Heart left ventricle (tissue), 16 donors: ENCODE measurements around the gene SSBP2. TPM values are rescaled to one million over a fixed set of nuclear protein-coding genes. Genes with fewer than 3 reads are reported as not detected.

Source experiments
- ATAC-seq, 4 donors: fragments of 200-7000 bp; cut with Tn5 transposase; one replicate each; pipeline ENCODE4 v1.9.1; 2020 to 2022; ENCODE audit warnings: moderate library complexity in 4 of 4, mild to moderate bottlenecking in 3 of 4, moderate number of reproducible peaks in 1 of 4
- DNase-seq, 5 donors: peaks; one replicate each; pipeline ENCODE4 v3.0.0-alpha.2; 2020
- H3K27ac ChIP-seq, 12 donors: fragments of 200-600 bp; sonication (generic) in 4 of 12; one replicate each; pipeline versions ENCODE4 v1.5.0 to v1.8.0; 2016 to 2022; ENCODE audit warnings: mild to moderate bottlenecking in 2 of 12
- H3K27me3 ChIP-seq, 9 donors: fragments of 200-600 bp; sonication (generic) in 2 of 9; one replicate each; pipeline versions ENCODE4 v1.5.1 to v1.8.0; 2016 to 2022; ENCODE audit warnings: mild to moderate bottlenecking in 3 of 9
- H3K36me3 ChIP-seq, 9 donors: fragments of 200-600 bp; sonication (generic) in 2 of 9; one replicate each; pipeline versions ENCODE4 v1.5.0 to v1.8.0; 2018 to 2022; ENCODE audit warnings: mild to moderate bottlenecking in 2 of 9
- H3K4me1 ChIP-seq, 12 donors: fragments of 200-600 bp; sonication (generic) in 4 of 12; one replicate each; pipeline versions ENCODE4 v1.5.0 to v1.8.0; 2016 to 2022; ENCODE audit warnings: mild to moderate bottlenecking in 3 of 12
- H3K4me3 ChIP-seq, 12 donors: fragments of 200-600 bp; sonication (generic) in 4 of 12; one replicate each; pipeline versions ENCODE4 v1.5.0 to v1.8.0; 2017 to 2022; ENCODE audit warnings: mild to moderate bottlenecking in 9 of 12, moderate library complexity in 4 of 12
- H3K9me3 ChIP-seq, 12 donors: fragments of 200-600 bp; sonication (generic) in 4 of 12; one replicate each; pipeline versions ENCODE4 v1.5.0 to v1.8.0; 2016 to 2022; ENCODE audit warnings: mild to moderate bottlenecking in 1 of 12
- CTCF ChIP-seq, 12 donors: fragments of 200-600 bp; sonication (generic) in 4 of 12; IDR thresholded peaks; one replicate each; pipeline versions ENCODE4 v1.5.0 to v1.8.0; 2018 to 2022; ENCODE audit warnings: antibody characterized with exemption in 12 of 12, mild to moderate bottlenecking in 5 of 12
- POLR2A ChIP-seq, 2 donors: fragments of 450-650 bp; IDR thresholded peaks; one replicate each; pipeline ENCODE4 v1.6.1; 2017; ENCODE audit warnings: antibody characterized with exemption in 2 of 2, mild to moderate bottlenecking in 2 of 2, moderate library complexity in 2 of 2
- WGBS, 4 donors: extraction: QIAGEN DNeasy Blood & Tissue Kit in 2 of 4; methylation state at CpG; one replicate each; pipeline versions ENCODE4 v1.1.5 to v1.1.7; 2013 to 2018; 5-methylcytosine and 5-hydroxymethylcytosine counted together
- intact Hi-C, 10 donors: fragments of 100-400 bp; cut with DNase I; formaldehyde crosslinking; loops; one replicate each; pipeline versions ENCODE4 v1.11.1 to v1.14.2; 2022
- polyA plus RNA-seq, 2 donors: library from polyadenylated mRNA; stranded (reverse); fragments of 200-250 nt; gene quantifications; one replicate each; pipeline ENCODE4 v1.2.3, GENCODE V29; 2013
- total RNA-seq, 9 donors: library from RNA; depleted of rRNA in 2 of 9; stranded (reverse); fragments of >200 nt in 2 of 9; fragmentation: NEBNext Ultra II Directional in 3 of 9; extraction: Animal tissue kit (Norgen Biotek cat#: 25700) in 3 of 9; gene quantifications; one replicate each; pipeline versions ENCODE4 v1.1.0 to v1.2.4, GENCODE V29; 2016 to 2023
- donor health status: ischemic (EF 13 %, LVEDD 7.1; RV severe dilation, severe dysfunction).
- donor health status: healthy with polysubstance abuse.
- donor health status: DM: no; HTN: yes; CAD: no.
- donor health status: DM: no; HTN: no; CAD: no.
- donor health status: ischemic (EF 25% LVEDD 6.9; RV normal size, moderate dysfunction).
- donor health status: ischemic (EF 25% LVEDD 5.7; RV mildly dilated, moderate dysfunction).
- donor health status: healthy.
- donor health status: DM: yes; HTN: yes; CAD: no.
- donor health status: ischemic (EF 35%, LVEDD 5.7; RV mildly dilated, moderate dysfunction).
- donor health status: nonischemic (EF 11% LVEDD 7.7; RV severe dilation, severe dysfunction).
- donor health status: DM: yes; HTN: yes; CAD: no.
- donor health status: PGD.
- donor health status: ischemic (EF 29% LVEDD 5.4; RV normal size, mild dysfunction).
- donor health status: nonischemic (EF 23%, LVEDD 6.1; RV moderate dilation, normal function).

Gene SSBP2
- total and polyA plus RNA-seq, 11 donors: 25.6 to 98.1 (median 50.7) TPM

- Histone ChIP-seq H3K36me3 (no peaks in the 10 kb centered on the region), H3K27ac (no peak overlapping the region), H3K4me3 (no peak overlapping the region), H3K27me3 (no peaks in the 10 kb centered on the region), H3K4me1 (peaks cover 0 to 48% (median 16%) of the 10 kb centered on the region in 12 donors), H3K9me3 (no peaks in the 10 kb centered on the region)
- intact Hi-C loops: no loop called here
- ATAC-seq (no peak), DNase-seq (no peak)
- WGBS, 4 donors: 55 to 67% (median 62%) methylated on average over 1 of the region's 1 CpG
- TF ChIP-seq POLR2A (IDR thresholded peaks at IDR 0.05) (no peak), CTCF (IDR thresholded peaks at IDR 0.05) (no peak)
Measured at GRCh38 chr5:81726297-81726696, 24.6 kb downstream of the SSBP2 start.

GRCh38 chr5:81724571-81724970, 26.3 kb downstream of the SSBP2 start:
- intact Hi-C loops: no loop called here
- Histone ChIP-seq H3K27me3 (no peaks in the 10 kb centered on the region), H3K4me1 (peaks cover 0 to 64% (median 25%) of the 10 kb centered on the region in 12 donors), H3K9me3 (no peaks in the 10 kb centered on the region), H3K4me3 (no peak overlapping the region), H3K27ac (no peak overlapping the region), H3K36me3 (no peaks in the 10 kb centered on the region)
- ATAC-seq (no peak), DNase-seq (no peak)
- WGBS, 4 donors: 66 to 78% (median 71%) methylated on average over 5 of the region's 5 CpGs
- TF ChIP-seq CTCF (IDR thresholded peaks at IDR 0.05) (no peak), POLR2A (IDR thresholded peaks at IDR 0.05) (no peak)

DNA sequence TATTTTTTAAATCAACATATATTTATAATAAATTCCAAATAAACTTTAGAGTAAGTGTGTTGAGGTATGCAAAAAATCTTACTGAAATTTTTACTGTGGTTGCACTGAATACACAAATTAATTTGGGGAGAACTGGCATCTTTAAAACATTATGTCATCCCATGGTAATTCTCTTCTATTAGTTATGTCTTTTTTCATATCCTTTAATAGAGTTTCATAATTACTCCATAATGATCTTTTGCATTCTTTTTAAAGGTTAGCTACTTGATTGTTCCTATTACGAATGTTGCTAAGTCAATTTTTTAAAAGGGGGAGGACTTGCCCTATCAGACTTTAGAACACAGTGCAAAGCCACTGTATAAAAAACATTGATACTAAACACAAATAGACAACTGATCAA, 26.8 kb downstream of the SSBP2 start:
- WGBS, 4 donors: 75 to 91% (median 81%) methylated on average over 1 of the region's 1 CpG
- TF ChIP-seq POLR2A (IDR thresholded peaks at IDR 0.05) (no peak), CTCF (IDR thresholded peaks at IDR 0.05) (no peak)
- H3K4me1 ChIP-seq: peaks cover 0 to 65% (median 26%) of the 10 kb centered on the region in 12 donors
- no peaks in the 10 kb centered on the region for H3K9me3 ChIP-seq
- no peak overlapping the region for H3K4me3 ChIP-seq
- no peaks in the 10 kb centered on the region for H3K36me3 ChIP-seq
- ATAC-seq (no peak), DNase-seq (no peak)
- no peaks in the 10 kb centered on the region for H3K27me3 ChIP-seq
- H3K27ac ChIP-seq: no peak overlapping the region
- intact Hi-C loops: no loop called here

- Histone ChIP-seq H3K27ac (no peak overlapping the region), H3K36me3 (no peaks in the 10 kb centered on the region), H3K4me1 (peaks cover 0 to 75% (median 38%) of the 10 kb centered on the region in 12 donors), H3K27me3 (no peaks in the 10 kb centered on the region), H3K4me3 (no peak overlapping the region), H3K9me3 (no peaks in the 10 kb centered on the region)
- no peak for ATAC-seq
- no peak for TF ChIP-seq CTCF (IDR thresholded peaks at IDR 0.05)
- no peak for TF ChIP-seq POLR2A (IDR thresholded peaks at IDR 0.05)
- intact Hi-C loops: no loop called here
- whole genome bisulfite sequencing, 4 donors: 72 to 77% (median 73%) methylated on average over 2 of the region's 2 CpGs
- no peak for DNase-seq
Measured at GRCh38 chr5:81721049-81721448, 29.8 kb downstream of the SSBP2 start.
